ENCODE measurements around the gene SH2D3C.

SH2D3C gene

DNA sequence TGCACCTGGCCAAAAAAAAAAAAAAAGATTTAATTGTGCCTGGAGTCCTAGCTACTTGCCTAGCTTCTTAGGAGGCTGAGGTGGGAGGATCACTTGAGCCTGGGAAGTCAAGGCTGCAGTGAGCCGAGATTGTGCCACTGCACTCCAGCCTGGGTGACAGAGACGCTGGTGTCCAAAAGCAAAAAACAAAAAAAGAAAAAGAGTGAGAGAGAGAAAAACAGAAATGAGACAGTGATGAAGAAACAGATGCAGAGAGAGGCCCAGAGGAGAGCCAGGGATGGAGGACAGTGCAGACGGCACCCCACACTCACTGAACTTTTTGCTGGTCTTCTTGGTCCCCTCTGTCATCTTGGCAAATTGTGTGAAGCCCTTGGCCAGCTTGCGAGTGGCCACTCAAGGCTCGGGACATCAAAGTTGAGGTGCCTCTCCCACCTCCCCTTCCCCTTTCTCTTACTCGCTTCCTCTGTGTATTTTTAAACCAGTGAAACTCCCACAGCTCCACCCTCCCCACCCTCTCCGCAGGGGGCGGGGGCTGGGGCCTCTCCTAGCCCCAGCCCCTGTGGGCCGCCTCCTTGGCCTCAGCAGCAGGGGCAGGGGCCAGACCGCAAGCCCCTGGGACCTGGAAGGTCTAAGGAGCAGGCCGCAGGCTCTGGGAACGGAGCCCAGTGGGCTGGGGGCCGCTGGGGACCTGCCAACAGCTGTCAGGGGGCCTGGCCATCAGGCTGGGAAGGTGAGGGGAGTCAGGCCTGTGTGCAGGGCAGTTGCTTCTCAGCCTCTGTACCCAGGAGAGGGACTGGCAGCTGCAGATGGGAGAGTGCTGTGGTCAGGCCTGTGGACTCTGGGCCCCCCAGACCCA is at the start of gene SH2D3C:
TSS of gene SH2D3C (minus strand) at position 387 of the 856 bp plus-strand sequence. CDS start at position 348, 39 bp downstream.
- no peak for FAIRE-seq

DNA sequence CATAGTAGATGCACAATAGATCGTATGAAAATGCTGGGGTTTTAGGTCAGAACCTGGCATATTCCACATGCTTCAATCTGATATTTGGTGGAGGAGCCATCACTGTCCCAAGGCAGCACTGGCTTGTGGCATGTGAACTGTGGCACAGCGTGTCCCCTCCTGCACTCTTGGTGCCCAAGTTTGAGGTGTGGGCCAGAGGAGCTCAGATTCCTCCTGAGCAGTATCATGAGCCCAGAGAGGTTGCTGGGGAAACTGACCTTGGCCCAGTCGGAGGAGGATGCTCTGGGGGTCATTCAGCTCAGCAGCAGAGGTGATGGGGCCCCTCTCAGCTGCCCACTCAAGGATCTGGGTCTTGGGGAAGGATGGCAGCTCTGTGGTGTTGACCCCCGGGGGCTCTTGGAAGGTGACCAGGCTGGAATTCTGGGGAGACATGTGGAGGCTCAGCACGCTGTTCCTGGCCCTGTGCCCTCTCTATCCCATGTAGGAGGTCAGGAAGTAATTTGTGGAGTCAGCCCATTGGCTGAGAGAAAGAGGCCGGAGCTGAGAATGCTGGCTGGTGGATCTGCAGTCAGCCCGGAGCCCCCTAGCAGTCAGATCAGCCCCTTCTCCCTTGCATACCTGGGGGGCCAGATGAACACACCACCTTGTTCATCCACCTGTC is 47.9 kb upstream of the SH2D3C start:
- no peak for FAIRE-seq

- no peak for FAIRE-seq
Observed at GRCh38 chr9:127825319-127826051, 47.0 kb upstream of the SH2D3C start.

GRCh38 chr9:127822108-127822507 is 43.6 kb upstream of the SH2D3C start:
- FAIRE-seq = no peak

DNA sequence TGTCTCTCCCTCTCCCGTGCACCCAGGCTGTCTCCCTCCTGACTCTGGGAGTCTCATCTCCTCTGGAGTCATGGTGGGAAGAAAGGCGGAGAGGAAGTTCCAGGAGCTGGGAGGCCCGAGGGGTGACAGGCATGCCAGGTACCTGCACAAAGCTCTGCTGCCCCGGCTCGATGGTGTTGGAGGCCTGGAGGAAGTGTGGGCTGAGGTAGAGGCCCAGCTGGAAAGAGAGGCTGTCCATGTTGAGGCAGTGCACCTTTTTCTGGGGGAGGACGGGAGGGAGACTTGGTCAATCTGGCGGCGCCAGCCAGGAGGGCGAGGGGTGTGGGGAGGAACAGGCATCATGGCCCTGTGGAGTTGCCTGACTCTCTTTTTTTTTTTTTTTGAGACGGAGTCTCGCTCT is 40.1 kb upstream of the SH2D3C start:
- FAIRE-seq = no peak

- no peak for FAIRE-seq
Observed at GRCh38 chr9:127817881-127818434, 39.5 kb upstream of the SH2D3C start.

GRCh38 chr9:127816728-127817127 is 38.3 kb upstream of the SH2D3C start:
- FAIRE-seq = no peak

GRCh38 chr9:127816362-127816725 is 37.9 kb upstream of the SH2D3C start:
- no peak for FAIRE-seq

DNA sequence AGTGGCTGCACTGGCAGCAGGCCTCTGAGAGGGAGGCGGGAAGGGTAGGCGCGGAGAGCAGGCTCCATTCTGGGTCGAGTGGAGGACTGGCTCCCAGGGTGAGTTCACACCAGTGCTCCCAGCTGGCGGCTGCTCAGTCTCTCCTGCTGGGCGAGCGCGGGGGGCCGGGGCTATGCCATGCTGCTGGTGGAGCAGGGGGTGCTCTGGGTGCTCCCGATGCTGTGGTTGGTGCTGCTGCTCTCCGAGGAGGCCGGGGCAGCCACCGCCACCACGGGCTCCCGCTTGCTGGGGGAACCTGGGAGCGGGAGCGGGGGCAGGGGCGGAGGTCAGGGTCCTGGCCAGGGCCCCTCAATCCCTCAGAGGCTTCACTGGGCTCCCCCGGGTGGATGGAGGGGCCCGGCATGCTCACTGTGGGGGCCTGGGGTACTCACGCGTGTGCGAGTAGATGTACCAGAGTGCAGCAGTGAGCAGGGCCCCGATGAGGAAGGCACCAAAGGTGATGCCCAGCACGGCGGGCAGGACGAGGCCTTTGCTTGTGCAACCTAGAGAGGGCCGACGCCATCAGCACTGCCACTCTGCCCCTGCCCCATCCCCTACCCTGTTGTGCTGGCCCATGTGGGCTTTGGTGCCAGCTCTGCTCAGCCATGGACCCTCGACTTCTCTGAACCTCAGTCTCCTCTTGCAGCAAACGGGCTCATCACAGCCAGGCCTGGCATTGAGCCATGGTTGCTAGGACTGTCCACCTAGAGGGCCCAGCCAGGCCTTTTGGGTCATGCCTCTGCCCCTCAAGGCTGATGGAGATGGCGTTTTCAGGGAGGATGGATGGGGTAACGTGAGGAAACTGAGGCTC is 37.3 kb upstream of the SH2D3C start:
- no peak for FAIRE-seq

DNA sequence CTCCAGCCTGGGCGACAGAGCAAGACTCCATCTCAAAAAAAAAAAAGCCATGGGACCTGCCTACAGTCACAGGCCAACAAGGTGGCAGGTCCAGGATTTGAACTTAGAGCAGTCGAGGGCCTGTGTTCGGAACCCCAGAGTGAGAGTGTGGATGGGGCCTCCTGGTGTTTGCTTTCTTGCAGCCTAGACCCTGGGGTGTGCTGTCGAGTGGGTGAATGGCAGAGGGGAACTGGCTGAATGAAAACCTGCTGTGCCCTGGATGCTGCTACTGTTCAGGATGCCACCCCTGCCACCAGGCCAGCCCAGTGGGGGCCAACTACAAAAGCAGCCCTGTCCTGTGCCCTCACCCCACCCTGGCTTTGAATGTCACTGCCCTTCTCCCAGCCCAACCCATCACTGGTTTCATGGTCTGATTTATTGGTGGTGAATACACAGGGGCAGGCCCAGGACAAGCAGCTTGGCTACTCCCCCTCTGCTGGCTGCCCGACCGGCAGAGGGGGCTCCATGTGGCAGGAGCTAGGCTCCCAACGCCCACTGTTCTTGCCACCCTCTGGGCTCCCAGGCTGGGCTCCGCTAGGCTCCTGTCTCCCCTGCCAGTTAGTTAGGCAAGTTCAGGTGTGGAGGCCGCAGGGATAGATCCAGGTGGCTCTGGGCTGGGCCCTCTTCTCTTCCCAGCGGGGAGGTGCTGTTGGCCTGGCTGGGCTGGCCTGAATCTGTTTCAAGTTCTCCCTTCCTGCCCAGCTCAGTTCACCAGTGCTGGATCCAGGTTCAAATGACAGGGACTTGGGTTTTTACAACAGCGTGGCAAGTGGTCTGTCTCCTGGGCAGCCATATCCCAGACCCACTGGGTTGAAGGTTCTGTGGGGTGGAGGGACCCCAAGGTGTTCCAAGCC is 36.4 kb upstream of the SH2D3C start:
- no peak for FAIRE-seq

GRCh38 chr9:127813686-127814226 is 35.3 kb upstream of the SH2D3C start:
- no peak for FAIRE-seq

- no peak for FAIRE-seq
Observed at GRCh38 chr9:127812936-127813675, 34.6 kb upstream of the SH2D3C start.

- no peak for FAIRE-seq
Observed at GRCh38 chr9:127812011-127812410, 33.5 kb upstream of the SH2D3C start.

DNA sequence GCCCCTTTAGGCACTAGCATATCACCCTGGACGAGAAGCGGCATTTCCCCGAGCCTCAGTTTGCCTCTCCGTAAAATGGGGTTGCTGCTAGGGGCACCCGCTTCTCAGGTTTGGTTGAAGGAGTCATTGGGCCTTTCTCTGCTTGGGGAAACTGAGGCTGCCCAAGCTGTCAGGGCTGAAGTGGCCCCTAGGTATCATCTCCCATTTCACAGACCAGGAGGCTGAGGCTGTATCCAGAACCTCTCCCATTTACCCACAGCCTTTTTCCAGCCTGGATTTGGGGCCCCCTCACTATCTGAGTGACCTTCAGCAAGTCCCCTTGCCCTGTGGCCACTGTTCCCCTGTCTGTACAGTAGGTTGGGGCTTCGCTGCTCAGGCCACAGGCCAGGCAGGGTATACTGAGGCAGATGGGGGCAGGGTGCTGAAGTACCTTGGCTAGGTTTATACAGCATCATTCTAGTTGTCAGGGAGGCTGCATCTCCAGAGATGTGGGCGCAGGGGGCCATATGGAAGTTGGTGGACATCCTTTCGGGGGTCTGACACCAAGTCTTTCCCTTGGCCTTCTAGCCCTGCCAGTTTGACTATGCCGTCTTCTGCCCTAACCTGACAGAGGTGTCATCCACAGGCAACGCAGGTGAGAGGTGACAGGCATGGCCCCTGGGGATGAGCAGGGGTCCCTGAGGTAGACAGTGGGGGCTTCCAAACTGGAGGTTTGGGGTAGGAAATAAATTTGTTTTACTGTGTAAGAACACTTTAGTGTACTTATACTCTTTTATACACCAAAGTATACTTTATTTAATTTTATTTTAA is 32.1 kb upstream of the SH2D3C start:
- no peak for FAIRE-seq

- no peak for FAIRE-seq
Observed at GRCh38 chr9:127809540-127810377, 31.3 kb upstream of the SH2D3C start.

GRCh38 chr9:127809002-127809539 is 30.6 kb upstream of the SH2D3C start:
- no peak for FAIRE-seq

GRCh38 chr9:127808347-127809001 is 30.0 kb upstream of the SH2D3C start:
- FAIRE-seq = no peak

DNA sequence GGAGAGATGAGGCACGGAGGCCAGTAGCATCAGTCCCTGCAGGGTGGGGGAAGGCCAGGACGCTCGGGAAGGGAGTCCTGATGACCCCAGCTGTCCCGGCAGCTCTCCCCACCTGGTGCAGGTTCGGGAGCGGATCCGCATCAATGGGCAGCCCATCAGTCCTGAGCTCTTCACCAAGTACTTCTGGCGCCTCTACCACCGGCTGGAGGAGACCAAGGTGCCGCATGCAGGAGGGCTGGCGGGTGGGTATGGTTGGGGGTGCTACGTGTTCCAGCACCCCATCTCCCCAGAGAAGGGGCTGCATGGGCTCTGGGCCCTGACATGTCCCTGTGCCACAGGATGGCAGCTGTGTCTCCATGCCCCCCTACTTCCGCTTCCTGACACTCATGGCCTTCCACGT is 28.4 kb upstream of the SH2D3C start:
- no peak for FAIRE-seq

All from A204.1 (cell line).